NCI-H146 (cell line): ENCODE measurements around the gene AFAP1.

Experiments
- DNase-seq: peaks from one replicate; lab custom pipeline; 2025; lab: John Stamatoyannopoulos, UW

AFAP1 gene

GRCh38 chr4:7893539-7893938 is 46.1 kb downstream of the AFAP1 start:
- no peak for DNase-seq

GRCh38 chr4:7892212-7893019 is 47.2 kb downstream of the AFAP1 start:
- DNase-seq = no peak

GRCh38 chr4:7890635-7891393 is 48.8 kb downstream of the AFAP1 start:
- DNase-seq = peak; percentile 16

- no peak for DNase-seq
Measured at GRCh38 chr4:7887436-7887835, 52.2 kb downstream of the AFAP1 start.

GRCh38 chr4:7886007-7886973 is 53.4 kb downstream of the AFAP1 start:
- DNase-seq = no peak

- no peak for DNase-seq
Measured at GRCh38 chr4:7885216-7886006, 54.2 kb downstream of the AFAP1 start.

- no peak for DNase-seq
Measured at GRCh38 chr4:7880683-7881082, 59.0 kb downstream of the AFAP1 start.

GRCh38 chr4:7879127-7879526 is 60.5 kb downstream of the AFAP1 start:
- DNase-seq = no peak

- DNase-seq = no peak
Measured at GRCh38 chr4:7878323-7878722, 61.3 kb downstream of the AFAP1 start.

GRCh38 chr4:7877176-7877575 is 62.5 kb downstream of the AFAP1 start:
- DNase-seq = no peak

GRCh38 chr4:7876201-7876875 is 63.3 kb downstream of the AFAP1 start:
- DNase-seq = no peak

- DNase-seq = no peak
Measured at GRCh38 chr4:7874838-7875237, 64.8 kb downstream of the AFAP1 start.

GRCh38 chr4:7873881-7874280 is 65.8 kb downstream of the AFAP1 start:
- no peak for DNase-seq

GRCh38 chr4:7872264-7872771 is 67.3 kb downstream of the AFAP1 start:
- DNase-seq = no peak

GRCh38 chr4:7871356-7871755 is 68.3 kb downstream of the AFAP1 start:
- DNase-seq = no peak

- DNase-seq = no peak
Measured at GRCh38 chr4:7868892-7869471, 70.7 kb downstream of the AFAP1 start.

GRCh38 chr4:7868436-7868775 is 71.3 kb downstream of the AFAP1 start:
- DNase-seq = no peak

- no peak for DNase-seq
Measured at GRCh38 chr4:7867701-7868435, 71.8 kb downstream of the AFAP1 start.

- DNase-seq = no peak
Measured at GRCh38 chr4:7867191-7867590, 72.5 kb downstream of the AFAP1 start.

GRCh38 chr4:7865533-7865932 is 74.1 kb downstream of the AFAP1 start:
- DNase-seq = no peak
